Lower leg skin (tissue), 4 donors: ENCODE measurements around the gene YES1. TPM values are rescaled to one million over a fixed set of nuclear protein-coding genes. Genes with fewer than 3 reads are reported as not detected.

Experiments
- DNase-seq, 2 donors: peaks; one replicate each; pipeline ENCODE4 v3.0.0-alpha.2; 2019; ENCODE audit warnings: low spot score in 2 of 2
- H3K4me3 ChIP-seq: fragments of 200-600 bp; sonication (generic); 2 replicates; pipeline ENCODE4 v1.5.1; 2017; ENCODE audit warnings: mild to moderate bottlenecking, low read depth; ENCODE audit not compliant: poor library complexity, severe bottlenecking
- POLR2A ChIP-seq, 2 donors: fragments of 450-650 bp; IDR thresholded peaks; one replicate each; pipeline ENCODE4 v1.6.1; 2016 to 2017; ENCODE audit warnings: antibody characterized with exemption in 2 of 2, mild to moderate bottlenecking in 1 of 2, moderate library complexity in 1 of 2
- WGBS, 2 donors: methylation state at CpG; one replicate each; pipeline ENCODE4 v1.1.5; 2018; 5-methylcytosine and 5-hydroxymethylcytosine counted together
- intact Hi-C: fragments of 100-400 bp; cut with DNase I; formaldehyde crosslinking; loops from one replicate; pipeline ENCODE4 v1.15.0; 2023; ENCODE audit warnings: low total_unique reads
- total RNA-seq, 4 donors: library from RNA; depleted of rRNA; stranded (reverse); fragments of >200 nt; gene quantifications; one replicate each; pipeline ENCODE4 v1.1.0, GENCODE V29; 2016
- TF ChIP-seq, protein P1 (sequence below), 3 donors: fragments of 450-650 bp; IDR thresholded peaks; one replicate each; pipeline ENCODE4 v1.5.1; 2016; ENCODE audit warnings: antibody characterized with exemption in 3 of 3, mild to moderate bottlenecking in 3 of 3, moderate library complexity in 2 of 3

The YES1 gene
- total RNA-seq, 4 donors from 2014 or later, result 62.3 to 133 (median 90.0) TPM

GRCh38 chr18:848062-848861, 36.2 kb upstream of the YES1 start:
- TF ChIP-seq POLR2A (IDR thresholded peaks at IDR 0.05), result no peak
- TF ChIP-seq, protein P1, sequence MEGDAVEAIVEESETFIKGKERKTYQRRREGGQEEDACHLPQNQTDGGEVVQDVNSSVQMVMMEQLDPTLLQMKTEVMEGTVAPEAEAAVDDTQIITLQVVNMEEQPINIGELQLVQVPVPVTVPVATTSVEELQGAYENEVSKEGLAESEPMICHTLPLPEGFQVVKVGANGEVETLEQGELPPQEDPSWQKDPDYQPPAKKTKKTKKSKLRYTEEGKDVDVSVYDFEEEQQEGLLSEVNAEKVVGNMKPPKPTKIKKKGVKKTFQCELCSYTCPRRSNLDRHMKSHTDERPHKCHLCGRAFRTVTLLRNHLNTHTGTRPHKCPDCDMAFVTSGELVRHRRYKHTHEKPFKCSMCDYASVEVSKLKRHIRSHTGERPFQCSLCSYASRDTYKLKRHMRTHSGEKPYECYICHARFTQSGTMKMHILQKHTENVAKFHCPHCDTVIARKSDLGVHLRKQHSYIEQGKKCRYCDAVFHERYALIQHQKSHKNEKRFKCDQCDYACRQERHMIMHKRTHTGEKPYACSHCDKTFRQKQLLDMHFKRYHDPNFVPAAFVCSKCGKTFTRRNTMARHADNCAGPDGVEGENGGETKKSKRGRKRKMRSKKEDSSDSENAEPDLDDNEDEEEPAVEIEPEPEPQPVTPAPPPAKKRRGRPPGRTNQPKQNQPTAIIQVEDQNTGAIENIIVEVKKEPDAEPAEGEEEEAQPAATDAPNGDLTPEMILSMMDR (IDR thresholded peaks at IDR 0.05), result no peak
- WGBS, 2 donors, result 84% methylated on average over 8 of the region's 8 CpGs
- intact Hi-C loops, result no loop called here
- H3K4me3 ChIP-seq, result no peak overlapping the region
- DNase-seq, result no peak

DNA sequence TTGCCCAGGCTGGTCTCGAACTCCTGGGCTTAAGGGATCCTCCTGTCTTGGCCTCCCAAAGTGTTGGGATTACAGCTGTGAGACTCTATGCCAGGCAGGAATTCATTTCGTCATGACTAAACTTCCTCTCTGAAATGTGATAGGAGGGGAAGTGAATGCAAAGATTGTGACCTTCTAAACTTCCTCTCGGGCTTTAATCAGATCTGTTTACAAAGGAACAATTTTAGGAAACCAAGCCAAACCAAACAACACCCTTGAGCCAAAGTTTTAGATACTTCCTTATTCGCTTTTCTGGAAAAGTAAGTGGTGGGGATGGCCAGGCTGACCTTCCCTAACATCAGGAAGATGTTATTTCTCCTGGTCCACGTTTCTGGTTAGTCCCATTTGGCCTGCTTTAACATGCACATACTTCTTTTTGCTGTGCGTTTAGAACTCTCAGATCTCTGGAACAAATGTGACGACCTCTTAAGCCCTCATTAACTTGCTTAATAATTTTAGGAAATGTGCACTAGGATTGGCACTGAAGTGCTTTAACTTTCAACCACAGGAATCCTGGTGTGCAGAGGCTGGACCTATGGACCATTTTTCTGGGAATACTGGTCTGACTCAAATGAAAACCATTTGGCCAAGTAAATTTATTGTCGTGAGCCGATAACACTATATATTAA, 33.2 kb upstream of the YES1 start:
- no peak for DNase-seq
- H3K4me3 ChIP-seq, result no peak overlapping the region
- TF ChIP-seq, protein P1 (IDR thresholded peaks at IDR 0.05), result no peak
- no peak for TF ChIP-seq POLR2A (IDR thresholded peaks at IDR 0.05)
- 20 to 29% methylated on average over 9 of the region's 9 CpGs for whole genome bisulfite sequencing, 2 donors
- intact Hi-C loops, result no loop called here

DNA sequence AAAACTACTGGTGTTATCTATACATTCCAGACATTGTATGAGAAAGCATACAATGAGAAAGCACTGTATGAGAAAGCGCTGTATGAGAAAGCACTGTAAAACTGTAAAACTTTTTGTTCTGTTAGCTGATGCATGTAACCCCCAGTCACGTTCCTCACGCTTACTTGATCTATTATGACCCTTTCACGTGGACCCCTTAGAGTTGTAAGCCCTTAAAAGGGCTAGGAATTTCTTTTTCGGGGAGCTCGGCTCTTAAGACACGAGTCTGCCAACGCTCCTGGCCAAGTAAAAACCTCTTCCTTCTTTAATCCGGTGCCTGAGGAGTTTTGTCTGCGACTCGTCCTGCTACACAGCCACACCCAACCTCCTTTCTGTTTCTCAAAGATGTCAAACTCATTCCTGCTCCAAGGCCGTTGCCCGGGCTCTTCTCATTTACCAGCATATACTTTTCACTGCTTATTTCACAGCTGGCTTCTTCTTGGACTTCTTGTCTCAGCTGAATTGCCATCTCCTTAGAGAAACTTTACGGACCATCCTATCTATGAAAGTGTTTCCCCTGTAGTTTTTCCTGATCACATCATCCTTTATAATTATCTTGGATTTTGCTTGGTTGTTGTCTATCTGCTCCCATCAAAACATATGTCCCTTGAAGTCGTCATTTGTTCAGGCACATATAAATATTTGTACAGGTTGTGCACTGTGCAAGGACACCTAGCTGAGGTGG, 29.8 kb upstream of the YES1 start:
- no peak for DNase-seq
- 48 to 56% methylated on average over 15 of the region's 15 CpGs for WGBS, 2 donors
- TF ChIP-seq, protein P1 (IDR thresholded peaks at IDR 0.05), result no peak
- no peak for TF ChIP-seq POLR2A (IDR thresholded peaks at IDR 0.05)
- intact Hi-C loops, result no loop called here
- no peak overlapping the region for H3K4me3 ChIP-seq

GRCh38 chr18:840516-840915, 28.5 kb upstream of the YES1 start:
- no peak for DNase-seq
- intact Hi-C loops, result no loop called here
- WGBS, 2 donors, result 94 to 98% methylated on average over 2 of the region's 2 CpGs
- TF ChIP-seq POLR2A (IDR thresholded peaks at IDR 0.05), result no peak
- TF ChIP-seq, protein P1 (IDR thresholded peaks at IDR 0.05), result no peak
- H3K4me3 ChIP-seq, result no peak overlapping the region

DNA sequence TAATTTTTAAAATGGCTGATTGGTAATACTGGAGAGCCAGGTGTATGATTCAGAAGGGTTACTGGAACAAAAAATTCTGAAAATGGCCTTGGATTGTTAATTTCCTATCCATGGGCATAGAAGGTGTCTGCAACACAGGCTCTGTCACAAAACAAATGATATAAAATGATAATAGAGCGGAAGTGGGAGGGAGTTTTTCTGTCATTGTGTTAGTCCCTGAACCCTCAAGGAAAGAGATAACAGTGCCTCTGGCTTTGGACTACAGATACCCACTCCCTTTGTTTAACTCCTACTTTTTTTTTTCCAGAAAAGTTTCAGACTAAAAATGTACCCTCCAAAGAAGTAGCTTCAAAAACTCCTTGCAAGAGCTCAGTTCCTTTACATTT, 28.0 kb upstream of the YES1 start:
- no peak overlapping the region for H3K4me3 ChIP-seq
- intact Hi-C loops, result no loop called here
- 63 to 83% methylated on average over 1 of the region's 1 CpG for WGBS, 2 donors
- TF ChIP-seq, protein P1 (IDR thresholded peaks at IDR 0.05), result no peak
- TF ChIP-seq POLR2A (IDR thresholded peaks at IDR 0.05), result no peak
- no peak for DNase-seq
